ENCODE measurements around the gene EN2.

Gene EN2

GRCh38 chr7:155488483-155489127 is 30.7 kb downstream of the EN2 start:
- no peak for FAIRE-seq

- FAIRE-seq: no peak
These were observed 31.4 kb downstream of the EN2 start for GRCh38 chr7:155489158-155489840.

GRCh38 chr7:155489862-155490696 is 32.1 kb downstream of the EN2 start:
- FAIRE-seq: no peak

- FAIRE-seq: no peak
These were observed 33.0 kb downstream of the EN2 start for GRCh38 chr7:155490697-155491628.

- FAIRE-seq: no peak
These were observed 33.9 kb downstream of the EN2 start for GRCh38 chr7:155491812-155492211.

GRCh38 chr7:155493744-155494538 is 36.0 kb downstream of the EN2 start:
- no peak for FAIRE-seq

- no peak for FAIRE-seq
These were observed 36.6 kb downstream of the EN2 start for GRCh38 chr7:155494551-155494950.

GRCh38 chr7:155495440-155496248 is 37.7 kb downstream of the EN2 start:
- FAIRE-seq: no peak

- FAIRE-seq: no peak
These were observed 38.5 kb downstream of the EN2 start for GRCh38 chr7:155496267-155497005.

- no peak for FAIRE-seq
These were observed 39.4 kb downstream of the EN2 start for GRCh38 chr7:155497149-155497901.

- no peak for FAIRE-seq
These were observed 47.5 kb downstream of the EN2 start for GRCh38 chr7:155505422-155505793.

- FAIRE-seq: no peak
These were observed 49.0 kb downstream of the EN2 start for GRCh38 chr7:155506854-155507337.

GRCh38 chr7:155507576-155507975 is 49.6 kb downstream of the EN2 start:
- no peak for FAIRE-seq

- FAIRE-seq: no peak
These were observed 50.7 kb downstream of the EN2 start for GRCh38 chr7:155508376-155509358.

- FAIRE-seq: no peak
These were observed 51.4 kb downstream of the EN2 start for GRCh38 chr7:155509359-155509724.

GRCh38 chr7:155509725-155510551 is 52.0 kb downstream of the EN2 start:
- FAIRE-seq: no peak
